GM21717 (cell line): Measurements from ENCODE around the gene REV1.

ENCODE experiments used
- ATAC-seq: cut with Tn5 transposase; IDR thresholded peaks from one replicate; pipeline ENCODE4 v1.9.1; 2021; ENCODE audit warnings: mild to moderate bottlenecking, moderate library complexity; ENCODE audit not compliant: unreplicated experiment

REV1 gene

GRCh38 chr2:99451280-99451679 lies 38.5 kb downstream of the REV1 start:
- ATAC-seq = no peak

GRCh38 chr2:99450199-99450598 lies 39.6 kb downstream of the REV1 start:
- ATAC-seq = no peak

- no peak for ATAC-seq
Observed at GRCh38 chr2:99448556-99448955, 41.3 kb downstream of the REV1 start.

GRCh38 chr2:99445065-99445464 lies 44.8 kb downstream of the REV1 start:
- no peak for ATAC-seq

GRCh38 chr2:99444222-99444621 lies 45.6 kb downstream of the REV1 start:
- no peak for ATAC-seq

- ATAC-seq = no peak
Observed at GRCh38 chr2:99442837-99443236, 47.0 kb downstream of the REV1 start.

GRCh38 chr2:99439971-99440505 lies 49.8 kb downstream of the REV1 start:
- ATAC-seq = no peak

- no peak for ATAC-seq
Observed at GRCh38 chr2:99436874-99437273, 52.9 kb downstream of the REV1 start.

- no peak for ATAC-seq
Observed at GRCh38 chr2:99433340-99433739, 56.5 kb downstream of the REV1 start.

GRCh38 chr2:99431587-99432275 lies 58.1 kb downstream of the REV1 start:
- no peak for ATAC-seq

- no peak for ATAC-seq
Observed at GRCh38 chr2:99430614-99431291, 59.1 kb downstream of the REV1 start.

- no peak for ATAC-seq
Observed at GRCh38 chr2:99425022-99425421, 64.8 kb downstream of the REV1 start.

GRCh38 chr2:99424371-99424770 lies 65.4 kb downstream of the REV1 start:
- no peak for ATAC-seq

- ATAC-seq = peak; percentile 80
Observed at GRCh38 chr2:99422599-99422998, 67.2 kb downstream of the REV1 start.

GRCh38 chr2:99421469-99421868 lies 68.3 kb downstream of the REV1 start:
- ATAC-seq = no peak

- no peak for ATAC-seq
Observed at GRCh38 chr2:99420751-99421299, 69.0 kb downstream of the REV1 start.

GRCh38 chr2:99420031-99420430 lies 69.8 kb downstream of the REV1 start:
- ATAC-seq = no peak

- ATAC-seq = no peak
Observed at GRCh38 chr2:99417396-99417795, 72.4 kb downstream of the REV1 start.

GRCh38 chr2:99414566-99414965 lies 75.3 kb downstream of the REV1 start:
- ATAC-seq = no peak

GRCh38 chr2:99410276-99410675 lies 79.5 kb downstream of the REV1 start:
- ATAC-seq = no peak

- ATAC-seq = no peak
Observed at GRCh38 chr2:99406137-99406536, 83.7 kb downstream of the REV1 start.
